HG02852 (cell line): ENCODE data around the gene CTNND2.

Source experiments
- ATAC-seq: cut with Tn5 transposase; IDR thresholded peaks from one replicate; pipeline ENCODE4 v1.9.1; 2021; ENCODE audit warnings: mild to moderate bottlenecking, moderate library complexity; ENCODE audit not compliant: unreplicated experiment

Gene CTNND2

DNA sequence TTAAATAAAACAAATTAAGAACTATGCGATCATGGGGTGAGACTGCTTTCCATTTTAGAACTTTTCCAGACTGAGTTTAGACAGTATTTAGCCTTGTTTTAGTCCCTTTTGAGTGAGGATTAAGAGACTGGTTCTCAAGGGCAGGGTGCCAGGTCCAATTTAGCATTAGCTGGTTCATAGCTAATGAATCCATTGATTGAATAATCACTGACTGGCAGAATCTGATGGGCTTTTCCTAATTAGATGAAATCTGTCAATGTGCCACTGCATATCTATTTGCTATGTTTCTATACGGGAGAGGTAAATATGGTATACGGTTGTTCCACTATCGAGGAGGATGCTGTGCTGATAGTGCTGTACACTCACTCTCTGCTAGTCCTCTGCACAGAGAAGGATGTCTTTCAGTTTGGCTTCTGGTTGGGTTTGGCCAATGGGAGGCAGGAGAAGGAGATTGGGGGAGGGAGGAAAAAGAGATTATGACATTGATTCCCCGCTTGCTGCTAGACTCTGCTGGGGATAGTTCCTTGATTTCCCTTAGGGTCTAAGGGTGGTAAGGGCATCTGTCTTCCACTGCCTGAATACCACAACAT is 496.6 kb downstream of the CTNND2 start:
- ATAC-seq = no peak

DNA sequence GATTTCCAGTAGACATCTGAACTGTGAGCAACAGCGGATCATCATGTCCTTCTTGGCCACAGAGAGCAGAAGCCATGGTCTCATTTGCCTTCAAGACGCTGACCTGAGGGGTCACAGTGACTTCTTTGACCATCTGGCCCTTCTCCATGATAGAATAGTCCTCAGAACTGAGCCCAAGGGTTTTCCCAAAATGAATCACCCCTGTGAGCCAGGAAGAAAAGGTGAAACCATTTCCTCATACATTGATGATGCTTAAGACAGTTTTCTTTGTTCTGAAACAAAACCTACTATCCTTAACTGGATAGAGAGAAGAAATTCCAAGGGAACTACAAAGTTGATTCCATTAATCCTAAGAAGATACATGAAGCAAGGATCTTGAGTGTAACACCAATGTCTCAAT is 503.9 kb downstream of the CTNND2 start:
- ATAC-seq = no peak

DNA sequence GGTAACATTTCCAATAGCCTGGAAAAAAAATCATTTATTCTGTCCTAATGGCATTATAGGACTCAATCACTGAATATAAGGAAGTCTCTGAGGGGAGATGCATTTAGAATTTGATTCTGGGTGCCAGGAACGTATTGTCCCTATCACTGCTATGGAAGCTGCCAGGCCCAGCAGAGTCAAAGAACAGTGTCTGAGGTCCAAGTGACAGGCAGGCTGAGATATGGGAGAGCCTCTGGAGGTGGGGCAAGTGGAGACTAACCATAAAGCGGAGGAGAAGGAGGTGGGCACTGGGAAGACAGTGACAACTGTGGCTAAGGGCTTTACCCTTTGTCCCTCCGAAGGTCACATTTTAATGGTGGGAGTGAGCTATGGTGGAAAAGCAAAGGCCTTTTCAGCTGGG is 505.5 kb downstream of the CTNND2 start:
- no peak for ATAC-seq

DNA sequence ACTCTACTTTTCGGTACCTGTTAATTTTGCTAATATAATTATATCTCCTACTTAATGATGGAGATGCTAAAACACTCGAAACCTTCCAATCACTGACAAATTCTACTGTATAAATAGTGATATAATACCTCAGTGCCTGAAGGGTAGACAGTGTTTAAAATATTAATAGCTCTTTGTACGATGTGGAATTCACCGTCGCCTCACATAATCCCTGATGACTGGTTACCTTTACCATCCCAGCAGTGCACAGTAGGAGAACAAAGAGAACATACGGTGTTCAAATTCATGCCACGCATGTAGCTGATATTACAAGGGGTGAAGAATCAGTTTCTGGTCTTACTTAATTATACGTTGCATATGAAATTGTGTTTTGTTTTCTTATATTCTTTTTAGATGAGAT is 506.7 kb downstream of the CTNND2 start:
- no peak for ATAC-seq

DNA sequence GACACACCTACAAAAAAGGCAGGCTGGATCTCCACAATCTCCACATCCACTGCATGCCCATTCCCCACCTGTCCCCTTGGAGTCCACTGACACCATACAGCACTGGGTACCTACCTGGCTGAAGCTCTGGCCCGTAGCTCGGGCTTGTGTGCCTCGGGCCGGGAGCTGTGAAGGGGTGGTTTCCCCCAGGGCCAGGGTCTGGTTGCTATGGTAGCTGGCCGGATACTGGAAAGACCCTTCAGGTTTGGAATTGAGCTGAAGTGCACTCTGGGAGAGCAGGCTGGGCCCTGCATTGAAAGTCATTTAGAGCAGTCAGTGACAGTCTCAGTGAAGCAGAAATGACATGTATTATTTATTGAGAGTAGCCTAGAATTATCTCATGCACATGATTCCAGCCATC is 507.3 kb downstream of the CTNND2 start:
- ATAC-seq = no peak

DNA sequence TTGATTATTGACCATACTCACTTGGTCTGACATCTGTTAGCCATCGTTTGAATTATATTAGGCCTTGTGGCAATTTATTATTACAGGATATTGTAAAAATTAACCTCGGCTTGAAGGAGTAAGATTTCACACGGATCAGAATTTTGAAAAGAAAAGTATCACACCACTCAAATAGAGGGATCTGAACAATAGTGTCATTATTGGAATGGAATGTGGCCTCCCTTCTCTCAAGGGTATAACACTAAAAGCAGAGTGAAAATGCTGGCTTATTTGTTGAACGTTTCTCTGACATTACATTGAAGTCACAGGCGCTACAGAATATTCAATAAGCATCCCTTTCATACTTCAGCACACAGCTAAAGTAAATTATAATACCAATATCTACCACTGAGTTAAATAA is 509.3 kb downstream of the CTNND2 start:
- no peak for ATAC-seq

DNA sequence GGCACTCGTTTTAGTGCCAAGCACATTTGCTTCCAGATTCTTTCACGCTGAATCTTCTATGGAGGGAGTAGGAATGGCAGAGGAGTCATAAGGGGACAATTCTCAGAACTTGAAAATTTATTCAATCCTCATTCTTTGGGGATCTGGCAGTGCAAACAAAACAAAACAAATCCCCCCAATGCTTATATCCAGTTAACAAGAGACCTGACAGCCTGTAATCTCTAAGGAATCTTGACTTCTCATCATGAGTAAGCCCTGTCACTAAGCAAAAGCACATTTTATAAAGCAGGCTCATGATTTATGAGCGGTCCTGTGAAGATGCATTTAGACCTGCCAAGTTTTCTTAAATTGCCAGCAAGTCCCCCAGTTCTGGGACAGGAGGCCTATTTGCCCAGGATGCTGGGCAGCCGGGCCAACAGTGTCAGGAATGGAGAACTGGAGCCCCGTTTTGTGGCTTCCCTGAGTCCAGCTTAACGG is 513.9 kb downstream of the CTNND2 start:
- no peak for ATAC-seq

DNA sequence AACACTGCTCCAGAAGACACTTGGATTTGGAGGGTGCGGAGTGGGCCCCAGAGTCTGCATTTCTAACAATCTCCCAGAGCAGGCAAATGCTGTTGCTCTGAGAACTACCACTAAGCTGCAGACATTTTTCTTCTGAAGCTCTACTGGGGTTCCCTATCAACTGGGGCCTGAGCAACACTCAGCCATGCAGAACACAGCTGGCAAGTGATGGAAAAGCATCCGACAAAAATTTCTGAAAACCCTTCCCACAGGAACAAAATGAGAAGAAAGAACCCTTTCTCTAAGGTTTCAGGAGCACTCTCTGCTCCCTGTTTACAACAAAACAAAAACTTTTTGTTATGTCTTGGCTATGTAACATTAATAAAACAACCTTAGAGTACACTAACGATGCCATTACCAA is 516.9 kb downstream of the CTNND2 start:
- no peak for ATAC-seq

DNA sequence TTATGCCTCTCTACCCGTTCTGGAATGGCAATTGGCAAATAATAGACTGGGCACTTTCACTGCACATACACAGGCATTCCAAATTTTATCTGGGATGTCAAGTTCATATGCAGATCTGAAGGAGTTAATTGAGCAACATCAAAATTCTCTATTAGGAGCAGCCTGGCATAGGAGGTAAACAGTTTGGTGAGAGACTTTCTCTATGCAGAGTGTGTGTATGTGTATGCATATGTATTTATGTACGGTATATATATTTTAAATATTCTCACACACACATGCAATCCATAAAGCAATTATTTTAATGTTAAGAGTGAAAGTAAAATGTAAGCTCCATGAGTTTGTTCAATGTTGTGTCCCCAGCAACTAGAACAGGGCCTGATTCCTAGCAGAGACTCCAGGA is 517.8 kb downstream of the CTNND2 start:
- ATAC-seq = no peak

DNA sequence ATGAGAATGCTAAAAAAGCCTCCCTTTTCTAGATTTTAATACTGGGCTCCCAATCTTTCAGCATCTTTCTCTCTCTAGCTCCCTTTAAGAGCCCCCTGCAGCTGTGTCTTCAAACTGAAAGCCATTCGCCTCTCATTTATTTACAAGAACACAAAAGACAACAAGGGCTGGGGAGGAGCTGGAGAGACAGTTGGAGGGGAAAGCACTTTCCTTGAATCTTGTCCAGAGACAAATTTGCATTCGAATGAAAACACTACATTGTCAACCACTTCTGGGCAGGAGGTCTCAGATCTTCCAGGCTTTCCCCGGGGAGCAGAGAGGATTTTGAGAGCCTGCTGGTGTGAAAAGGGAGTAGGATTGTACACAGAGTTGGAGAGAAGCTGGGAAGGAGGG is 518.3 kb downstream of the CTNND2 start:
- ATAC-seq = no peak

DNA sequence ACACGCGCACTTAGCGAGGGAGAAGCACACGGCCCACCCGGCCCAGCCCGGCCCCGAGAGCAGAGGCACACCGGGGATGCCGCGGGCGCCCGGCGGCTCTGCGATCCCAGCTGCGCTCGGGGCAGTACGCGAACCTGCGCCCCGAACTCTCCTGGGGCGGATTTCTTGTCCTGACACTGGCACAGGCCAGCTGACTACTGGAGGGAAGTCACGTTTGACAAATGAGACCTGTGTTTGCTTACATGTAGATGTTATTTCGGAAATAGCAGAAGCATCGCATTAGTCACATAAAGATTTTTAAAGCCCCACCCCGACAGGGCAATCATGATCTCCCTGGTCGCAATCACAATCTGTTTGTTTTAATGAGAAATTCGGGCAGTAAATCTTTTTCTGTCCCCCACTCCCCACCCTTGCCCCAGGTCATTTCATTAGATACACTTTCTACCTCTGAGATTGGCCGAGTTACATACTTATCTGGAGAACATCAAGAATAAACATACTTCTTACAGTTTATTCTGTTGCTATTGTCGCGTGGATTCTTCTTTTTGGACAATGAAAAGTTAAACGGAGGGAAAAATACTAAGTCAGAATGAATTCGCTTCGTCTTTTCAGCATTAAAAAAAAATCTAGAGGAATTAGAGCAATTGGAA is 518.9 kb downstream of the CTNND2 start:
- no peak for ATAC-seq

DNA sequence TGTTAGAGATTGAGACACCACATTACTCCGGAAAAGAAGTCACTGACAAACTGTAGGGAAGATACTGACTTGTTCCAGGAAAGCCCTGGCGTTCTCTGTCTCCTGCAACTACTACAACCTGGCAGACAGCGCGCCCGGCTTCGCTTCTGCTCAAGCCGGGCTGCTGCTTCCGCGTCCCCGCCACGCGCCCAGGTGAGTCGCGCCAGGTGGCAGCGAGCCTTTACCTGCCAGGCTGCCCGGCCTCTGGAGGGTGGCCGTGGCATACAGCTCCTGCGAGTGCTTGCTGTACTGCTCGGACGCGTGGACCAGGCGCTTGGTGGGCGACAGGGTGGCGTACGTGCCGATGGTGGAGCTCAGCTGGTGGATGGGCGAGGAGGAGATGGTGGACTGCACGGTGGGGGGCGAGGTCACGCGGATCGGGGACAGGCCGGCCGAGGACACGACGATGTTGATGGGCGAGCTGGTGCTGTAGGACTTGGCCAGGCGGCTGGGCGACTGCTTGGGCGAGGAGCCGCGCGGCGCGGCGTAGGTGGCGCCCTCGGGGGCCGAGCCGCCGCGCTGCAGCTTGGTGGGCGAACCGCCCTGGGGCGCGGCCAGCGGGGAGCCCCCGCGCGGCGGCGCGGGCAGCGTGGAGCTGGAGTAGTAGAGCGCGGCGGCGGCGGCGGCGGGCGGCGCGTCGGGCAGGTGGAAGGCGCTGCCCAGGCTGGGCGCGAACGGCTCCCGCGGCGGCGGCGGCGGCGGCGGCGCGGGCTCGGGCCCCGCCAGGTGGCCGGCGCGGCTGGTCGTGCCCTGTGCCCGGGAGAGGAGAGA is 519.6 kb downstream of the CTNND2 start:
- ATAC-seq = no peak

DNA sequence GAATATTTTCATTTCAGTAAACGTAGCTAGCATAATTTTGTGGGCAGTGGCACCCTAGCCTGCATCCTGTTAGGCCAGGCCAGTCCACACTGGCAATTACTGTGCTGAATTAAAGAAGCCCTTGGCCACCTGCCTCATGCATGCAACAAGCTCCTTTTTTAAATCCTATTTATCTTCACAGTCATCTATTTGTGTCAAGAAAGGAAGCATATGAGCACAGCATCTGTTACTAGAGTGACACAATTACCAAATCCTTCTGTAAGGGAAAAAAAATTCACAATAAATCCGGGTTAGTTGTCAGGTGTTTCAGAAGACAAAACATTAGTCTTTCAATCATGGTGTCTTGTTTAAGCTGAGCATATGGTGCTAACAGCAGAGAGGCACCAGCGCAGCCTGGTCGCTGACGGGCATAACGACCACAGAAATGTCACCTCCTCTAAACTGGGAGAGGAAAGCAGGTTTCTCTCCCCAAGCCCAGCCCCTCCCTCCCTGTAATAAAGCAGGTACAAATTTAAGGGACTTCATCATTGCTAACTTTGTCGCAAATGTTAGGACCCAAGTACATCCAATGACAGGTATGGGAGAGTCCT is 520.6 kb downstream of the CTNND2 start:
- no peak for ATAC-seq

DNA sequence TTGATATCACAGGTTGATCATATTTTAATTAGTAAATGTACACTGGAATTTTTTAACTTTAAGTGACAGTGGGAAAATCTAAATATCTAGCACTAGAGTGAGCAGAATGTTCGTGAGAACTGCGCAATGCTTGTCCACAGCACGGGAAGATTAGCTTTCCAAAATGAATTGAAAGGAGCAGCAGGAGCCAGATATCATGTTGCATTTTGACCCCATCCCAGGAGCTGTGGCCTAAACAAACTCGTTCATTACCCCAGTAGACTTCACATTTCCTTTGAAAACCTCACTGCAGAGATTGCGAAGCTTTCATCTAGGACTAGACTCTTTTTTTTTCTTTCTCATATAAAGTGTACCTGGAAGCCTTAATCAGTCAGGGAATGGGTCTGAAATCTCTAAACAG is 525.8 kb downstream of the CTNND2 start:
- no peak for ATAC-seq

DNA sequence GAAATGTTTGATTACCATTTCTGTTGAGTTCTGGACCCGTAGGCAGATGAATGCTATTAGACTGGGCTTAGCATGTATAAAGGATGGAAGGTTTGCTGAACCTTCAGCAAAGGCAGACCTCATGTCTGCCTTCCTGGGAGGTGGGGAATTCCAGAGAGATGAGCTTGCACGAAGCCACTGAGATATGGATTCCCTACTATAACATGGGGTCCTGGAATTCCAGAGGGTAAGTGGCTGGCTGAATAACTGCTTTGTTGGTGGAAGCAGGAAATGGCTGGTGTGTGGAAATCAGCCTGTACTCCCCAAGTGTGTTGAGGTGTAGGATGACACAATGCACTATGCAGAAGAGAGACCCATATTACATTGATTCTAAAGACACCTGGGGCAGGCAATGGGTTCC is 526.4 kb downstream of the CTNND2 start:
- no peak for ATAC-seq

DNA sequence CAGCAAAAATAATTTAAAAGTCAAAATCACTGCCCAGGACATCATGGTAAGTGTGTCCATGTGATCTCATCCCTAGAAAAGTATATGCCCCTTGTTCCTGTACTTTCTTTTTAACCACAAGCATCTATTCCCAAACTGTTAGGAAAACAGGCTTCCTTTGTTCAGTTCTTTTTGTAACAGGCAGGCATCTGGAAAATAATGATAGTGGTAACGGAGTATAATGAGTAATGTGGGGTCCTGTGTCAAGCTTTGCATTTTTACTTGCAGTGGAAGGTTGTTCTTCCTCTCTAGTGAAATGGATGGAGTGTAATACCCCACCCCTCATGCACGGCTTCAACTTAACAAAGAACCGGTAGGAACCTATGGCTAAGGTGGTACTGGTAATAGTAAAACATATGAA is 532.1 kb downstream of the CTNND2 start:
- no peak for ATAC-seq

DNA sequence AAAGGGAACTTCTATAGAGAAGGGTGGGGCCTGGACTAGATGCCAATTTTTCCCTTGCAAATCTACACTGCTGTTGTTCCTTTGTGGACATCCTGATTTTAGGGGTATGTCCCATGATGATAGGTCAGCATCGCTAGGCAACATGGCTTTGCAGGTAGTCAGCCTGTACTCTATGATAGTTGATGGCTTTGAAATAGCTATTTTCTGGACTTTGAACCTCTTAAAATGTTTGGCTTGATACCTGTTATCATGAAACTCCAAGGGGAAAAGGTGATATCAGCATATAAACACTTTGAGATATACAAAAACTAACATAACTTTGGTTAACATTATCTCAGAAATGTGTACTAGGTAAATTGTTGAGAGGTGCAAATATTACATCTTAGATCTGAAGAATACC is 533.2 kb downstream of the CTNND2 start:
- no peak for ATAC-seq

DNA sequence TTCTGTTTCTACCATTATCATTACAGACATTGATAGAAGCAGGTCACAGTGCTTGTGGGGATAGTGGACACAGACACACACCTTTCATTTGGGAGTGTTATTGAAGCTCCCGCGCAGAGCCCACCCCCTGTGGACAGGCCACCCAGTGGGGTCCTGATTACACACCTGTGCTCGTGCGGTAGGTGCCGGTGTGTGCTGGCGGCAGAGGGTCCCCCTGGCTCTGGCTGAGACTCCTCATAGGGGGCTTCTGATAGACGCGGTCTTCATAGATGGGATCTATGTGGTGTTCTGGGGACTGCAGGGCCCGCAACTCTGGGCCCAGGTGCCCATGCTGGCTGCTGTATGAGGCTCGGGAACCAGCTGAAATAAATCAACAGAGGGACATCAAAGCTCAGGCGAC is 539.7 kb downstream of the CTNND2 start:
- ATAC-seq = no peak

DNA sequence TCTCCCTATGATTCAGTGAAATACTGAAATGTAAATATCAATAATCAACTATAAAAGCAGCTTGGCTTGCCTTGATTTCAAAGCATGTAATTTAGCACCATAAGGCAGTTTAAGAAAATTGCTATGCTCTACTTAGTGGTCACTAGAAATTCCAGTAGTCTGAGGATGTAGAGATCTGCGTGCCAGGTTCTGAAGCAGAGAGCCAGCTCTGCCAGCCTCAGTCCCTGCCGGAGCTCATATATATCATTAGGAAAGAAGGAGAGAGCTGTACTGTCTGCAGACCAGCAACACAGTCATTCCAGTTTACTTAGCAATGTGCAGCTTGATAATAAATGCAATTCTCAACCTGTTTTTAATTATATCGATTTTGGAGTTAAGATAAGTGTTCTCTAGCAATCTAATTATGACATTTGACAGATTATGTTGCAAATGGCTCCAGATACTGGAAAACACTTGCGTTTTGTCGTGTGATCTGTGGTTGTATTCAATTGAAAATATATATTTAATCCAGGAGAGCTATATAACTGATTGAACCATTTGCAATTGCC is 540.5 kb downstream of the CTNND2 start:
- ATAC-seq = no peak

DNA sequence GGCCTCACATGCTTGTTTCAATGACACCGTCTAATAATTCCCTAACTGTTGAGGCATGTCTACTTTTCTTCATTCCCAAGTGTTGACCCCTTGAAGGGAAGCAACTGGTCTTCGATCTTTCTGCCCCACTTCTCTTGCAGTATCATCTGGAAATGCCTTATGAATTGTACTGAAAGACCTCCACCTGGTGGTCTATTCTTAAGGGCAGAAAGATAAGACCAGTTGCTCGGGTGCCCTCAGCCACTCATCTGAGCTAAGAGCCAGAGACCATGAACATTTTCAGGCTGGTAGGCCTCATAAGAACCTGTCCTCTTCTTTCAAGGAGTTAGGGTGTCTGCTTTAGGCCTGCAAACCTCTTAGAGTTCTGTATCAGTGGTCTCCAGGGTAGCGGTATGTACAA is 542.5 kb downstream of the CTNND2 start:
- ATAC-seq = no peak

DNA sequence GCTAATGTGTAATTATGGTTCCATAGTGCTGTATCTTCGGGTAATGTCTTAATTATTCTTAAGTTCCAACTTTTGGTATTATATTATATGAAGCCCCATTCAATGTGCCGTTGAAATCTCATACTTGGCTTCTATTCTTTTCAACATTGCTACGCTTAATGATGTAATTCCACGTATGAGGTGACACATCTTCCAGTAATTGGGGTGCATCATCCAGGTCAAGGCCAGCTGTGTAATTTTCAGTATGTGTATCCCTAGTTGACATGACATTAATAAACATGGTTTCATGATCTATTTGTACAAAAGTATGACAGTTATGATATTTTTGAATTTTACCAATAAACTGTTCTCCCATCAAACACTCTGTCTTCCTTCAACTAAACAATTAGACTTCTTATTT is 546.3 kb downstream of the CTNND2 start:
- no peak for ATAC-seq

DNA sequence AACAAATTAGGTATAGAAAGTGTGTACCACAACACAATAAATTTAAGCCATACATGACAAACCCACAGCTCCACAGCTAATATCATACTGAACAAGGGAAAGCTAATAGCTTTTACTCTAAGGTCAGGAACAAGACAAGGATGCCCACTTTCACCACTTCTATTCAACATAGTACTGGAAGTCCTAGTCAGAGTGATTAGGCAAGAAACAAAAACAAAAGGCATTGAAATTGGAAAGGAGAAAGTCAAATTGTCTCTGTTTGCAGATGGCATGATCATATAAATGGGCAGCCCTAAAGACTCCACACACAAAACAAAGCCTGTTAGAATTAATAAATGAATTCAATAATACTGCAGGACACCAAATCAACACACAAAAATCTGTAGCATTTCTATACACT is 548.8 kb downstream of the CTNND2 start:
- no peak for ATAC-seq
